GM18511 (cell line): Measurements from ENCODE around the gene RTRAF.

ENCODE experiments used
- ATAC-seq: cut with Tn5 transposase; IDR thresholded peaks from one replicate; pipeline ENCODE4 v1.9.1; 2021; ENCODE audit warnings: mild to moderate bottlenecking, moderate library complexity; ENCODE audit not compliant: unreplicated experiment

Gene RTRAF

DNA sequence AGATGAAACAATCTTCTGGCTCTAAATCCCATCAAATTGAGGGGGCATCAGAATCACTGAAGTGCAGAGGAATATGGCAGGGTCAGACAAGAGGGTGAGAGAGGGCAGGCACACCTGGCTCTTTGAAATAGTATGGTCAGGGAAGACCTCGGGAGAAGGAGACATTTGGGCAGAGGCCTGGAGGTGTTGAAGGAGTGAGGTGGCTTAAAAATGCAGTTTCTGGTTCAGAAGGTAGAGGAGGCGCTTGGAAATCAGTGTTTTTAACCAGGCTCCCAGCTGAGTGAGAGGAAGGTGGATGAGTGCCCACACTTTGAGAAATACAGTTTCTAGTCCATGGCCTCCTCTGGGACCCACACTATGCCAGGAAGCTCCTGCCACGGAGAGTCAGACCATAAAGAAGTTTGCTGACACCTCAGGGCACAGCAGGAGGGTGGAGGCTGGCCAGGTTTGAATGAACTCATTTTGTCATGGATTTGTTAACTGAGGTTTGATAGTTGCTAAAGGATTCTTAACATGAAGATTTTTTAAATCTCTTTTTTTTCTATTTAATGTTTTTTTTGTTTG, 59.4 kb downstream of the RTRAF start:
- no peak for ATAC-seq

DNA sequence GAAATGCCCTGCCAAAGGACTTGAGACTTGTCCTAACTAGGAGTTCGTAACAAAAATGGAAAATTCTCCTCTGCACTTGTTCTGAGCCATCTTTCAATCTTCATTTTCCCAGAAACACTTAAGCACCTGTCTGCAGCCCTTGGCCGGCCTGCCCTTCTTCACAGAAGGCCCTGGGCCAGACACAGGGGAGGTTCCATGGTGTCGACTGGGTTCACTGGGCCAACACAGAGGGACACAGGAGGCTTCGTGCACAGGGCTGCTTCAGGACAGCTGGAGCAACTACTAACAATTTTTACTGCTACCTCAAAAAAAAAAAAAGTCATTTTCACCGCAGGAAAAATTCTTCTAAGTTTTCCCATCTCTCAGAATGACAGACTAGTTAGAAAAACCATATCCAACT, 59.9 kb downstream of the RTRAF start:
- no peak for ATAC-seq

DNA sequence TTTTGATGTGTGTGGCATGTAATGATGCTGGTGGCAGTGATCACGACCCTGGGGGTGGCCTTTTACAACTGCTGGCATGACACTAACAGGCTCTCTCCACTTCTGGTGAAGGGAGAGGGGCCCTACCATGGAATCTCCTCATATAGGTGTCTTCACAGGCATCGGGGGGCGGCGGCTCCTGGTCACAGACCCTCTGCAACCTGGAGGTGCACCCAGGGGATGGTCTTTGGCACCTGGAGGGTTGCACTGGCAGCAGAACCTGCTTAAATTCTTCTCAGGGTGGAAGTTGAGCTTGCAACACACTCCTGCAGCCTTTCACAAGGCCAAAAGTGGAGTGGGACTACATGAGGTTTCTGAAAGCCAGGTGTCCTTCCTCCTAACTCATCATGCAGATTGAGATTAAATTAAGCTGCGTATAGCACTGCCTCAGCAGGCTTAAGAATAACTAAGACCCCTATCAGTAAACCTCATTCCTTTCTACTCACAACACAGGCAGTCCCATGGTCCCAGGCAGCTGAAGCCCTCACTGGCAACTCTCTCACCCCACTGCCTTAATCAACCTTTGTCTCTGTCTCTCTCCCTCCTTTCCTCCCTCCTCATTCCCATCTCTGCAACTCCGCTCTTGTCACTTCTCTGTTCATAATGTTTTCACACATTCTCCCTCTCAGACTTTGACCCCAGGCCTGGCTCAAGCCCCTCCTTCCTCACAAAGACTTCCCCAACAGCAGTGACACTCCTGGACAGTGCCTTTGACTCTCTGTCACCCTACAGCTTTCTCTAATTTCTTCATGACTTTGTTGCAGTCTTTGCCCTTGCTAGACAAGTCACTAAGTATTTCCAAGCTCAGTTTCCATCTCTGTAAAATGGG, 60.6 kb downstream of the RTRAF start:
- no peak for ATAC-seq

DNA sequence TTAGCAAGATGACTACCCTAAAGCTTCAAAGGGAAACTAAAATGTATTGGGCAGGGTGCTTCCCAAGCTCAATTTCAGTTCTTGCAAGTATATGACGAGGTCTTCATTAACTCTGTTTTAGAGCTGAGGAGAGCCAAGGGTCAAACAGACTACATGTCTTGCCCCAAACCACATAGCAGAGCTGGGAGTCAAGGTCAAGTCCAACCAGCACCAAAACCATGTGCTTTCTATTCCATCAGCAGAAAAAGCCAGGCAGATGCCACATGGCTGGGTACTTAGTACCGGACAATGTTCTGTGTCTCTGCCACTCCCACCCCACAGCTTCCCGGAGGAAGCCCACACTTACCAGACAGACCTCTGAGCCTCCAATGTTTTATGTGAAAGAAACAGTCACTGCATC, 61.9 kb downstream of the RTRAF start:
- no peak for ATAC-seq

DNA sequence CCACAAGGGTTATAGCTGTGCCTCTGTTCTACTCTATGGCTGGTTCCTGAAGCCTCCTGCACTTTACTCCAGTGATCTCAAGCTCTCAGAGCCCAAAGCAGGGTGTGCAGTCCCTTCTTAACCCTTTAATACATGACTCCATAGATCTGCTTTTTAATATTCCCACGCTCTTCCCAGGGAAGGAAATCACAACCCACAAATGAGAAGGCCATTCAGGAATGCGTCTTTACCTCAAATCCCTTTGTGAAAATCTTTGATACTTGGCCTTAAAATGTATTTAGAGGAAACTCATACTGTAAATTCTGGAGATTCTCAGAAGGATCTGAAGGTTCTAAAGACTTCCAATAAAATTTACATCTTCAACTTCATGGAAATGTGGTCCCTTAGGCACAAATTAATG, 62.5 kb downstream of the RTRAF start:
- no peak for ATAC-seq

DNA sequence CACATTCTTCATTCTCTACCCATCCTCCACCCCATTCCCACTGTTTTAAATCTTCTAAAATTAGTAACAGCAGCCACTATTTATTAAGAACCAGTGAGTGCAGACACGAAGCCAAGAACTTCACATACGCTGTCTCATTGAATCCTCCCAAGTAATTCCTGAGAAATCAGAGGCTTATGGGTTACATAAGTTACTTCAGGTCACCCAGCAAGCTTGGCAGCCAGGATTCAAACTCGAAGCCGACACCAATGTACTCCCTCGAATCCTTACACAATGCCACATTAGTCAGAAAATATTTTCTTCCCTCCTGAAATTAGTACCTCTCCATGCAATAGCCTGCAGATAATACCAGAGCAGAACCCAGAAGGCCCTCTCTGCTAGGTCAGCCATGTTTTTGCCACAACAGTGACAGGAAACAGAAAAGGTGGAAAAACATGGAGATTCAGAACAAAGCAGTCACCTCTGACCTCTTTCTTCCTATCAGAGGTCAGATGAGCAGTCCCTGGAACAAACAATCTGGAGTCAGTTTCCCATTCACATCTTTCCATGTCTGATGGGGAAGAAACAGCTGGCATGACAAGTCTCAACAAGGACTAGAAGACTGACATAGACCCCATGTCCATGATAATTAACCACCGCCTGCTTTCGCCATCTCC, 63.1 kb downstream of the RTRAF start:
- no peak for ATAC-seq

DNA sequence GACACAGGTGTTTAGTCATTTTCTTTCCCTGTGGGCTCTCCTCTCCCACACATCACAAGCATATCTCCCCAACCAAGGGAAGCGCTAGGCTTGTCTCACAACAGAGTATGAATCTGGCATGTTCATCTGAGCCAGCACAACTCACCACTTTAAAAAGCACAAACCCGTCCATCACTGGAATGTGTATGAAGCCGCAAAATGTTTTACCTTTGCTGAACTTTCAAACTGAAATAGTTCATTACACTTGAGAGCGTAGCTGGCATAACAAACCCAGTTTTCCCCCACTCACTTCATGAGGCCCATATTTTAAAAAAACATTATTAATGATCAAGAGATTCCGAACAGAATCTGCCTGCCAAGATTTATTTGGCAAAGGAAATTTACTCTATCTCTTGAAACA, 63.7 kb downstream of the RTRAF start:
- no peak for ATAC-seq

DNA sequence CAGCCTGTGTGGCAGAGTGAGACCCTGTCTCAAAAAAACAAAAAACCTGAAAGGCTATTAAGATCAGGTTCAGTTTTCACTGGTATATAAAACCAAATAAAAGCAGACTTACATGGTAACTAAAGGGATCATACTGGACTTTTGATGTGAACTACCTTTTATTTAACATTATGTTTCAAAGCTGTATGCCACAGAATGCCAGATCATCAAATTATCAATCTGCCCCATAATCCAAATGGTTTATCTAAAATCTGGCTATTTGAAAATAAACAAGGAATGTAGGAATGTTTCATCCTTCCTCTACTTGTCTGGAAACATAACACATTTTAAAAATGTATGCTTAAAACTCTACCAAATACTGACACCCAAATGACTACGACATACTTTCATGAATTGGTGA, 65.3 kb downstream of the RTRAF start:
- no peak for ATAC-seq

DNA sequence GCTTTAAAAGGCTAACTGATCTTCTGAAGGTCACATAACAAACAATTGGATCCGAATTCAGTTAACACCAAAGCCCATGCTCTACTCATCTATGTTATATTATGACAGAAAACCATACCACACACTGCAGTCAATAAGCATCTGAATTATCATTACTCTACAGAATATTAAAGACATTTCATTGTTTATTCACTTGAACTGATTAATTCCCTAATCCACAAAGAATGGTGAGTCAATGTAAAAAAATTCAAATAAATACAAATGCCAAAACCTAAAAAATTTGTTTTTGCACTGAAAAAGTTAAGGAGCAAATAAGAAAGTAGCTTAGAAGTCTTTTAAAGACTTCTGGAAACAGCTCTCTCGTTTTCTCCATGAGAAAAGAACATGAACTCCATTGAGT, 65.8 kb downstream of the RTRAF start:
- ATAC-seq: no peak

DNA sequence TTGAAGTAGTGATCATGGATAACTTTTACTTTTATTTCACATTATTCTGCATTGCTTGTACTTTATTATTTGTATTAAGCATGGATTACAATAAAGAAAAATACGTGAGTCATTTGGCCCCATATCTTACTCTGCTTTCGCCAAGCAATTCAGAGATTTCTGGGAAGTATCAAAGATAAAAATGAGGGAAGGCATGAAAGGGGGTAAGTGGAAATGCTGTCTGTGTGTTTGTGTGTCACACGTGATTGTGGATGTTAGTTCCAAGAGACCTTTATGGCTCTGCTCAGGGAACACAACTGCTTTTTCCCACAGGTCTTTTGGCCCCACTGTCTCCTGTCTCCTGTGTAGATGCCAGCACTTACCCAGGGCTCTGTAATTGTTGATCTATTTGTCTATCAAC, 69.0 kb downstream of the RTRAF start:
- no peak for ATAC-seq

DNA sequence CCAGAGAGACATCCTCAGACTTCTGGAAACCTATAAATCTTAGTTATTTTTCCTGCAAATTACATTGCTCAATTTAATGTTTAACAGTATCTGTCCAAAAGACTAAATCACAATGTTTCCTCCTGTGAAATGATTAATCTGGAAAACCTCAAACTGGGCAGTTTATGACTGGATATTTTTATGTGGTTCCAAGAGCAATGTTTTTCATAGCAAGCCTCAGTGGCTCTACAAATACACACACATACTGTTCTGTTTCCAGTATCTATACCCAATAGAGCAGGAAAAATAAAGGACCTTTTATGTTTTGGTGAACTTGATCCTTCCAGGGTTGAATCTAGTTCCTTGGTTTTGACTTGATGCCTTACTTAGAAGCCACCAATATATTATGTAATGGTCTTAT, 70.3 kb downstream of the RTRAF start:
- ATAC-seq: no peak

DNA sequence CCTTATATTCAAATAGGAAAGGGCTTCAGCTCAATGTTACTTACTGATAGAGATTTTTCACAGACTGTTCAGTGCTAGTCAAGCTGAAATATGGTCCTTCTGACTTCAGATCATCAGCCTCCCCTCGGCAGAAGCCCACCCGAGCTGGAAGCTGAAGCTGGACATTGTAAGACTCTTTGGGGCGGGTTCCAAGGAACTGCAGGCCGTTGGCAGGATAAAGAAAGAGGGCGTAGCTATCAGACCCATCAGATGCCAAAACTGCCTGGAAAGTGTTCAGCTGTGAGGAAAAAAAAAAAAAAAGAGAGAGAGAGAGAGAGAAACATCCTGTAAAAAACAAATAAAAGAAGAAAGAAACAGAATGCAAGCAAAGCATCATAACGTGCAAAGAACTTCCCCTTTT, 70.7 kb downstream of the RTRAF start:
- ATAC-seq: no peak
